H9 (cell line): ENCODE measurements around the gene CCDC86. TPM values are rescaled to one million over a fixed set of nuclear protein-coding genes. Genes with fewer than 3 reads are reported as not detected.

Experiments used
- DNase-seq: peaks from one replicate; pipeline ENCODE4 v3.0.0-alpha.2; 2017
- H2AFZ ChIP-seq: one replicate; pipeline ENCODE4 v1.6.1; 2013; ENCODE audit warnings: mild to moderate bottlenecking, low read length, control low read depth, moderate library complexity
- H2AK5ac ChIP-seq: 2 replicates; pipeline ENCODE4 v1.6.1; 2013; ENCODE audit warnings: low read length, control low read depth, mixed read lengths; ENCODE audit not compliant: insufficient read length
- H2BK120ac ChIP-seq: one replicate; pipeline ENCODE4 v1.6.1; 2013; ENCODE audit warnings: low read depth, mild to moderate bottlenecking, low read length, control low read depth, inconsistent platforms; ENCODE audit not compliant: poor library complexity, severe bottlenecking
- H2BK12ac ChIP-seq: 2 replicates; pipeline ENCODE4 v1.6.1; 2013; ENCODE audit warnings: low read length, control low read depth, mixed read lengths, low read depth; ENCODE audit not compliant: insufficient read length
- H2BK15ac ChIP-seq: 2 replicates; pipeline ENCODE4 v1.6.1; 2013; ENCODE audit warnings: low read depth, low read length, control low read depth
- H2BK20ac ChIP-seq: one replicate; pipeline ENCODE4 v1.6.1; 2013; ENCODE audit warnings: low read depth, mild to moderate bottlenecking, low read length, control low read depth, inconsistent platforms; ENCODE audit not compliant: poor library complexity, severe bottlenecking
- H2BK5ac ChIP-seq: 2 replicates; pipeline ENCODE4 v1.6.1; 2013; ENCODE audit warnings: low read length, control low read depth, mixed read lengths; ENCODE audit not compliant: insufficient read length
- H3K14ac ChIP-seq: 2 replicates; pipeline ENCODE4 v1.6.1; 2013; ENCODE audit warnings: low read length, control low read depth; ENCODE audit not compliant: insufficient read depth
- H3K18ac ChIP-seq: 2 replicates; pipeline ENCODE4 v1.6.1; 2013; ENCODE audit warnings: low read depth, mild to moderate bottlenecking, mixed read lengths, low read length, control low read depth; ENCODE audit not compliant: insufficient read length
- H3K23ac ChIP-seq: 2 replicates; pipeline ENCODE4 v1.6.1; 2013; ENCODE audit warnings: low read length, control low read depth, mixed read lengths, low read depth; ENCODE audit not compliant: insufficient read length
- H3K23me2 ChIP-seq: 2 replicates; pipeline ENCODE4 v1.6.1; 2013; ENCODE audit warnings: low read depth, mild to moderate bottlenecking, mixed read lengths, low read length, control low read depth; ENCODE audit not compliant: insufficient read length, poor library complexity, severe bottlenecking
- H3K27ac ChIP-seq: 2 replicates; pipeline ENCODE4 v1.5.1; 2013; ENCODE audit warnings: low read length, control low read depth, mixed read lengths, low read depth; ENCODE audit not compliant: insufficient read length
- H3K27me3 ChIP-seq: 2 replicates; pipeline ENCODE4 v1.6.1; 2013; ENCODE audit warnings: low read length, control low read depth, inconsistent platforms; ENCODE audit not compliant: insufficient read depth
- H3K4ac ChIP-seq: 2 replicates; pipeline ENCODE4 v1.6.1; 2013; ENCODE audit warnings: low read depth, mild to moderate bottlenecking, control low read depth, inconsistent platforms, low read length, moderate library complexity
- H3K4me1 ChIP-seq: 2 replicates; pipeline ENCODE4 v1.6.1; 2013; ENCODE audit warnings: low read length, control low read depth, inconsistent platforms; ENCODE audit not compliant: insufficient read depth
- H3K4me2 ChIP-seq: 2 replicates; pipeline ENCODE4 v1.6.1; 2013; ENCODE audit warnings: low read length, control low read depth, mixed read lengths; ENCODE audit not compliant: insufficient read length, insufficient read depth
- H3K56ac ChIP-seq: 2 replicates; pipeline ENCODE4 v1.6.1; 2013; ENCODE audit warnings: low read depth, mild to moderate bottlenecking, mixed read lengths, low read length, control low read depth; ENCODE audit not compliant: insufficient read length
- H3K79me1 ChIP-seq: 2 replicates; pipeline ENCODE4 v1.6.1; 2013; ENCODE audit warnings: low read depth, mild to moderate bottlenecking, moderate library complexity, low read length, control low read depth, inconsistent platforms; ENCODE audit not compliant: insufficient read depth, poor library complexity, severe bottlenecking
- H3K79me2 ChIP-seq: 2 replicates; pipeline ENCODE4 v1.6.1; 2013; ENCODE audit warnings: low read length, control low read depth, inconsistent platforms; ENCODE audit not compliant: insufficient read depth
- H3K9ac ChIP-seq: 2 replicates; pipeline ENCODE4 v1.6.1; 2013; ENCODE audit warnings: low read length, control low read depth, mixed read lengths; ENCODE audit not compliant: insufficient read length; ENCODE audit errors: extremely low read depth
- H3K9me3 ChIP-seq: one replicate; pipeline ENCODE4 v1.6.1; 2013; ENCODE audit warnings: low read depth, low read length, inconsistent platforms; ENCODE audit not compliant: control insufficient read depth
- H3T11ph ChIP-seq: one replicate; pipeline ENCODE4 v1.6.1; 2013; ENCODE audit warnings: mild to moderate bottlenecking, low read length, control low read depth, inconsistent platforms
- H4K20me1 ChIP-seq: one replicate; pipeline ENCODE4 v1.6.1; 2013; ENCODE audit not compliant: control insufficient read depth, insufficient read length, insufficient read depth
- H4K5ac ChIP-seq: 2 replicates; pipeline ENCODE4 v1.6.1; 2013; ENCODE audit warnings: low read depth, mild to moderate bottlenecking, mixed read lengths, low read length, control low read depth; ENCODE audit not compliant: insufficient read length
- H4K8ac ChIP-seq: replicated peaks from 2 replicates; pipeline ENCODE4 v1.6.1; 2013; ENCODE audit warnings: low read length, control low read depth, mixed read lengths, low read depth; ENCODE audit not compliant: insufficient read length
- H4K91ac ChIP-seq: 2 replicates; pipeline ENCODE4 v1.6.1; 2013; ENCODE audit warnings: low read depth, mild to moderate bottlenecking, moderate library complexity, mixed read lengths, low read length, control low read depth; ENCODE audit not compliant: insufficient read length
- H3K27ac Mint-ChIP-seq, 3 experiments: 2 replicates in 2 of 3; 3 replicates in 1 of 3; pipeline ENCODE4 v1.8.0; 2020 to 2021; ENCODE audit warnings: mixed read lengths in 3 of 3, mild to moderate bottlenecking in 1 of 3, moderate library complexity in 1 of 3
- H3K27me3 Mint-ChIP-seq: 2 replicates; pipeline ENCODE4 v1.8.0; 2021; ENCODE audit warnings: low read depth, mild to moderate bottlenecking, moderate library complexity, mixed read lengths
- H3K36me3 Mint-ChIP-seq, 3 experiments: 2 replicates in 2 of 3; 3 replicates in 1 of 3; pipeline ENCODE4 v1.8.0; 2020 to 2021; ENCODE audit warnings: low read depth in 3 of 3, mixed read lengths in 3 of 3; ENCODE audit not compliant: insufficient read depth in 1 of 3
- H3K4me1 Mint-ChIP-seq, 2 experiments: 2 replicates each; pipeline ENCODE4 v1.8.0; 2020; ENCODE audit warnings: mixed read lengths in 2 of 2
- H3K4me3 Mint-ChIP-seq, 2 experiments: 2 replicates in 1 of 2; 3 replicates in 1 of 2; pipeline ENCODE4 v1.8.0; 2020 to 2021; ENCODE audit warnings: mild to moderate bottlenecking in 2 of 2, mixed read lengths in 2 of 2, moderate library complexity in 1 of 2
- H3K9me3 Mint-ChIP-seq, 2 experiments: 2 replicates in 1 of 2; 3 replicates in 1 of 2; pipeline ENCODE4 v1.8.0; 2020; ENCODE audit warnings: mild to moderate bottlenecking in 2 of 2, mixed read lengths in 2 of 2, moderate library complexity in 1 of 2
- WGBS: extraction: QIAGEN DNeasy Blood & Tissue Kit; methylation state at CpG from one replicate; pipeline ENCODE4 v1.1.7; 2013; ENCODE audit warnings: missing lambda C conversion rate, low lambda C conversion rate, mixed read lengths; ENCODE audit not compliant: insufficient read length; ENCODE audit errors: extremely low coverage; 5-methylcytosine and 5-hydroxymethylcytosine counted together
- total RNA-seq: library from RNA; stranded (reverse); gene quantifications from 2 replicates; pipeline ENCODE4 v1.2.1, GENCODE V29; 2021
- TF ChIP-seq, protein P1 (sequence below): fragments of 200-600 bp; sonication (generic); conservative IDR thresholded peaks from 3 replicates; pipeline ENCODE4 v1.8.0; 2021; ENCODE audit warnings: antibody characterized with exemption, mild to moderate bottlenecking

CCDC86 gene
- total RNA-seq, 1 experiment from 2014 or later = 82.3 TPM

DNA sequence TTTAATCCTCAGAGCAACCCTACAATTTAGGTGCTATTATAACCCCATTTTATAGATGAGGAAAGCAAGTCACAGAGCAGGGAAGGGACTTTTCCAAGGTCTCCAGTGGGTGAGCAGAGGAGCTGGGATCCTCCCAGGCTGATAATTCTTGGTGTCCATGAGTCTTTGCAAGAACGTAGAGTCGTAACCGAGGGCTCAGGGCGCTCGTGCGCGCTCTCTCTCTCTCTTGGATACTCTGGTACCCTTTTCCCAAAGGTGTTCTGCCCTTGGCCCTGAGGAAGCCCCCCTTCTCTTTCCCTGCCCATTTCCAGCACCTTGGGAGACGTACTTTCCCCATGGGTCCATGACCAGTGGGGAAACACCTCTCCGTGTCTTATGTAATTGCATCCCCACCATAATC is 20.3 kb downstream of the CCDC86 start:
- Histone ChIP-seq H3K79me2 (no peaks in the 10 kb centered on the region), H3K56ac (no peak overlapping the region), H3K23me2 (no peaks in the 10 kb centered on the region), H2AK5ac (no peak overlapping the region), H2AFZ (no peak overlapping the region), H3K79me1 (no peaks in the 10 kb centered on the region), H4K8ac (no peak overlapping the region), H4K5ac (no peak overlapping the region), H3K18ac (no peak overlapping the region), H3K27me3 (no peaks in the 10 kb centered on the region), H3K4me1 (no peaks in the 10 kb centered on the region; the same call in 1 of the 2 replicates), H3K27ac (no peak overlapping the region), H2BK120ac (no peak overlapping the region), H3K4me2 (no peak overlapping the region), H2BK20ac (no peak overlapping the region), H3K9ac (no peak overlapping the region), H3K23ac (no peak overlapping the region), H3K4ac (no peak overlapping the region), H3T11ph (no peak overlapping the region), H4K91ac (no peak overlapping the region), H2BK12ac (no peak overlapping the region), H4K20me1 (no peaks in the 10 kb centered on the region), H2BK15ac (no peak overlapping the region), H3K14ac (no peak overlapping the region), H3K9me3 (no peaks in the 10 kb centered on the region), H2BK5ac (no peak overlapping the region)
- DNase-seq = no peak
- Mint-ChIP-seq H3K36me3 (no peaks in the 10 kb centered on the region; a peak in 1 of 7 replicates), H3K27ac (no peak overlapping the region; a peak in 1 of 7 replicates), H3K4me1 (peaks cover 0 to 2% of the 10 kb centered on the region in 2 experiments; a peak in 2 of 4 replicates), H3K4me3 (no peak overlapping the region), H3K9me3 (peaks cover 0 to 2% of the 10 kb centered on the region in 2 experiments; a peak in 1 of 5 replicates), H3K27me3 (peaks cover 2% of the 10 kb centered on the region)
- WGBS = no CpG with 5 or more reads among the region's 9 CpGs
- TF ChIP-seq, protein P1, sequence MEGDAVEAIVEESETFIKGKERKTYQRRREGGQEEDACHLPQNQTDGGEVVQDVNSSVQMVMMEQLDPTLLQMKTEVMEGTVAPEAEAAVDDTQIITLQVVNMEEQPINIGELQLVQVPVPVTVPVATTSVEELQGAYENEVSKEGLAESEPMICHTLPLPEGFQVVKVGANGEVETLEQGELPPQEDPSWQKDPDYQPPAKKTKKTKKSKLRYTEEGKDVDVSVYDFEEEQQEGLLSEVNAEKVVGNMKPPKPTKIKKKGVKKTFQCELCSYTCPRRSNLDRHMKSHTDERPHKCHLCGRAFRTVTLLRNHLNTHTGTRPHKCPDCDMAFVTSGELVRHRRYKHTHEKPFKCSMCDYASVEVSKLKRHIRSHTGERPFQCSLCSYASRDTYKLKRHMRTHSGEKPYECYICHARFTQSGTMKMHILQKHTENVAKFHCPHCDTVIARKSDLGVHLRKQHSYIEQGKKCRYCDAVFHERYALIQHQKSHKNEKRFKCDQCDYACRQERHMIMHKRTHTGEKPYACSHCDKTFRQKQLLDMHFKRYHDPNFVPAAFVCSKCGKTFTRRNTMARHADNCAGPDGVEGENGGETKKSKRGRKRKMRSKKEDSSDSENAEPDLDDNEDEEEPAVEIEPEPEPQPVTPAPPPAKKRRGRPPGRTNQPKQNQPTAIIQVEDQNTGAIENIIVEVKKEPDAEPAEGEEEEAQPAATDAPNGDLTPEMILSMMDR = no peak
